Mesenchymal stem cell (in vitro differentiated cells and primary cell): ENCODE data around the gene APP.

Experiments
- DNase-seq: peaks from one replicate; pipeline ENCODE4 v3.0.0-alpha.2; 2013
- H2AFZ ChIP-seq: one replicate; pipeline ENCODE4 v1.6.1; 2013; ENCODE audit warnings: low read depth, mild to moderate bottlenecking, control low read depth, inconsistent platforms, low read length, moderate library complexity
- H2AK5ac ChIP-seq: 2 replicates; pipeline ENCODE4 v1.6.1; 2013; ENCODE audit warnings: low read length, moderate library complexity, mild to moderate bottlenecking, inconsistent platforms; ENCODE audit not compliant: severe bottlenecking
- H2BK120ac ChIP-seq: one replicate; pipeline ENCODE4 v1.6.1; 2013; ENCODE audit warnings: low read depth, mild to moderate bottlenecking, inconsistent platforms, low read length, moderate library complexity
- H2BK12ac ChIP-seq, 2 experiments: one replicate each; pipeline ENCODE4 v1.6.1; 2013; ENCODE audit warnings: inconsistent platforms in 2 of 2, low read length in 2 of 2, mild to moderate bottlenecking in 2 of 2, moderate library complexity in 2 of 2, control low read depth in 1 of 2
- H2BK15ac ChIP-seq: one replicate; pipeline ENCODE4 v1.6.1; 2013; ENCODE audit warnings: mild to moderate bottlenecking, low read depth, inconsistent platforms; ENCODE audit not compliant: poor library complexity, severe bottlenecking
- H2BK5ac ChIP-seq: 2 replicates; pipeline ENCODE4 v1.6.1; 2013; ENCODE audit warnings: low read depth, mild to moderate bottlenecking, low read length, control low read depth, inconsistent platforms; ENCODE audit not compliant: poor library complexity, severe bottlenecking
- H3K14ac ChIP-seq, 2 experiments: one replicate each; pipeline ENCODE4 v1.6.1; 2013; ENCODE audit warnings: inconsistent platforms in 2 of 2, low read length in 2 of 2, control low read depth in 1 of 2, mild to moderate bottlenecking in 1 of 2, moderate library complexity in 1 of 2
- H3K18ac ChIP-seq, 2 experiments: one replicate each; pipeline ENCODE4 v1.6.1; 2013; ENCODE audit warnings: inconsistent platforms in 2 of 2, low read length in 2 of 2, control low read depth in 1 of 2, low read depth in 1 of 2, mild to moderate bottlenecking in 1 of 2
- H3K23ac ChIP-seq, 2 experiments: one replicate each; pipeline ENCODE4 v1.6.1; 2013; ENCODE audit warnings: inconsistent platforms in 2 of 2, low read length in 2 of 2, mild to moderate bottlenecking in 2 of 2, moderate library complexity in 2 of 2, control low read depth in 1 of 2
- H3K27ac ChIP-seq: 2 replicates; pipeline ENCODE4 v1.5.1; 2013; ENCODE audit warnings: mild to moderate bottlenecking, moderate library complexity, low read length, control low read depth, inconsistent platforms; ENCODE audit not compliant: poor library complexity, severe bottlenecking
- H3K27me3 ChIP-seq, 2 experiments: 2 replicates each; pipeline versions ENCODE4 v1.6.1 to v1.7.0; 2013; ENCODE audit warnings: low read length in 2 of 2, mild to moderate bottlenecking in 2 of 2, moderate library complexity in 2 of 2, control low read depth in 1 of 2, inconsistent platforms in 1 of 2; ENCODE audit not compliant: control insufficient read depth in 1 of 2, insufficient read depth in 1 of 2
- H3K36me3 ChIP-seq, 2 experiments: 2 replicates each; pipeline versions ENCODE4 v1.6.1 to v1.7.0; 2013; ENCODE audit warnings: low read length in 2 of 2, control low read depth in 1 of 2, inconsistent platforms in 1 of 2, low read depth in 1 of 2, mild to moderate bottlenecking in 1 of 2; ENCODE audit not compliant: insufficient read depth in 2 of 2, control insufficient read depth in 1 of 2
- H3K4ac ChIP-seq, 2 experiments: one replicate each; pipeline ENCODE4 v1.6.1; 2013; ENCODE audit warnings: inconsistent platforms in 2 of 2, low read length in 2 of 2, mild to moderate bottlenecking in 2 of 2, moderate library complexity in 2 of 2, control low read depth in 1 of 2, low read depth in 1 of 2
- H3K4me1 ChIP-seq: 2 replicates; pipeline ENCODE4 v1.6.1; 2013; ENCODE audit warnings: low read depth, low read length, control low read depth; ENCODE audit not compliant: control insufficient read depth, insufficient read depth
- H3K4me2 ChIP-seq: 2 replicates; pipeline ENCODE4 v1.6.1; 2013; ENCODE audit warnings: low read length, mild to moderate bottlenecking, inconsistent platforms; ENCODE audit not compliant: poor library complexity, severe bottlenecking
- H3K4me3 ChIP-seq, 2 experiments: 2 replicates each; pipeline versions ENCODE4 v1.5.1 to v1.7.0; 2013; ENCODE audit warnings: low read length in 2 of 2, mild to moderate bottlenecking in 2 of 2, control low read depth in 1 of 2, low read depth in 1 of 2; ENCODE audit not compliant: insufficient read depth in 1 of 2
- H3K79me1 ChIP-seq: replicated peaks from 2 replicates; pipeline ENCODE4 v1.6.1; 2013; ENCODE audit warnings: mild to moderate bottlenecking, control low read depth, low read length, inconsistent platforms; ENCODE audit not compliant: poor library complexity, severe bottlenecking
- H3K9ac ChIP-seq: 2 replicates; pipeline ENCODE4 v1.7.0; 2013; ENCODE audit warnings: mild to moderate bottlenecking, low read length, moderate library complexity
- H3K9me3 ChIP-seq: 2 replicates; pipeline ENCODE4 v1.7.0; 2013; ENCODE audit warnings: mild to moderate bottlenecking, low read length; ENCODE audit not compliant: control insufficient read depth
- H4K8ac ChIP-seq: one replicate; pipeline ENCODE4 v1.6.1; 2013; ENCODE audit warnings: inconsistent platforms, mild to moderate bottlenecking, low read length, moderate library complexity
- H4K91ac ChIP-seq: one replicate; pipeline ENCODE4 v1.6.1; 2013; ENCODE audit warnings: mild to moderate bottlenecking, low read length, inconsistent platforms
- WGBS: methylation state at CpG from one replicate; pipeline ENCODE4 v1.1.7; 2013; ENCODE audit warnings: mixed read lengths; 5-methylcytosine and 5-hydroxymethylcytosine counted together

The APP gene

GRCh38 chr21:26107429-26107828 lies 63.1 kb downstream of the APP start:
- no peak for DNase-seq
- Histone ChIP-seq H3K14ac (no peak overlapping the region), H3K4me3 (no peak overlapping the region), H3K18ac (no peak overlapping the region), H3K4me1 (no peaks in the 10 kb centered on the region), H3K4ac (no peak overlapping the region), H2BK12ac (no peak overlapping the region), H2BK120ac (no peak overlapping the region), H2AFZ (no peak overlapping the region), H3K9ac (no peak overlapping the region), H2BK5ac (no peak overlapping the region), H4K91ac (no peak overlapping the region), H4K8ac (no peak overlapping the region), H2AK5ac (no peak overlapping the region), H3K79me1 (peaks cover 24% of the 10 kb centered on the region), H2BK15ac (no peak overlapping the region), H3K36me3 (peaks cover 25 to 75% of the 10 kb centered on the region in 2 experiments), H3K27me3 (no peaks in the 10 kb centered on the region), H3K27ac (no peak overlapping the region), H3K9me3 (no peaks in the 10 kb centered on the region), H3K23ac (no peak overlapping the region), H3K4me2 (no peak overlapping the region)
- 87% methylated on average over 4 of the region's 4 CpGs for WGBS

- H3K14ac ChIP-seq, result no peak overlapping the region
- H3K23ac ChIP-seq, result no peak overlapping the region
- no peak overlapping the region for H2BK5ac ChIP-seq
- H2BK15ac ChIP-seq, result no peak overlapping the region
- H3K9ac ChIP-seq, result no peak overlapping the region
- peaks cover 24% of the 10 kb centered on the region for H3K79me1 ChIP-seq
- no peaks in the 10 kb centered on the region for H3K4me1 ChIP-seq
- no peak overlapping the region for H2AFZ ChIP-seq
- H3K9me3 ChIP-seq, result no peaks in the 10 kb centered on the region
- no peak overlapping the region for H3K18ac ChIP-seq
- no peak overlapping the region for H4K91ac ChIP-seq
- no peak overlapping the region for H2AK5ac ChIP-seq
- DNase-seq, result no peak
- H3K27me3 ChIP-seq, result no peaks in the 10 kb centered on the region
- H3K27ac ChIP-seq, result no peak overlapping the region
- no peak overlapping the region for H3K4me3 ChIP-seq
- H3K4ac ChIP-seq, result no peak overlapping the region
- H3K4me2 ChIP-seq, result no peak overlapping the region
- H2BK12ac ChIP-seq, result no peak overlapping the region
- H2BK120ac ChIP-seq, result no peak overlapping the region
- H4K8ac ChIP-seq, result no peak overlapping the region
- peaks cover 25 to 70% of the 10 kb centered on the region in 2 experiments for H3K36me3 ChIP-seq
- 85% methylated on average over 7 of the region's 7 CpGs for WGBS
These were observed 64.0 kb downstream of the APP start for GRCh38 chr21:26106562-26106961.

GRCh38 chr21:26105819-26106218 lies 64.8 kb downstream of the APP start:
- H3K4me3 ChIP-seq, result no peak overlapping the region
- H2AK5ac ChIP-seq, result no peak overlapping the region
- peaks cover 21 to 63% of the 10 kb centered on the region in 2 experiments for H3K36me3 ChIP-seq
- H2AFZ ChIP-seq, result no peak overlapping the region
- no peak overlapping the region for H3K4me2 ChIP-seq
- H3K14ac ChIP-seq, result no peak overlapping the region
- H3K23ac ChIP-seq, result no peak overlapping the region
- H2BK15ac ChIP-seq, result no peak overlapping the region
- no peak overlapping the region for H3K4ac ChIP-seq
- H3K9me3 ChIP-seq, result no peaks in the 10 kb centered on the region
- H4K91ac ChIP-seq, result no peak overlapping the region
- H4K8ac ChIP-seq, result no peak overlapping the region
- H3K4me1 ChIP-seq, result no peaks in the 10 kb centered on the region
- no peak overlapping the region for H2BK5ac ChIP-seq
- H3K79me1 ChIP-seq, result peaks cover 21% of the 10 kb centered on the region
- H2BK120ac ChIP-seq, result no peak overlapping the region
- H3K18ac ChIP-seq, result no peak overlapping the region
- H3K27ac ChIP-seq, result no peak overlapping the region
- no peak for DNase-seq
- no peaks in the 10 kb centered on the region for H3K27me3 ChIP-seq
- WGBS, result 91% methylated on average over 5 of the region's 5 CpGs
- H3K9ac ChIP-seq, result no peak overlapping the region
- no peak overlapping the region for H2BK12ac ChIP-seq

GRCh38 chr21:26100573-26100972 lies 70.0 kb downstream of the APP start:
- H3K9me3 ChIP-seq, result no peaks in the 10 kb centered on the region
- no peak overlapping the region for H3K4ac ChIP-seq
- H2AK5ac ChIP-seq, result no peak overlapping the region
- no peak overlapping the region for H2BK120ac ChIP-seq
- H3K4me2 ChIP-seq, result no peak overlapping the region
- DNase-seq, result no peak
- no peak overlapping the region for H2BK12ac ChIP-seq
- no peak overlapping the region for H4K8ac ChIP-seq
- no peak overlapping the region for H3K23ac ChIP-seq
- no peak overlapping the region for H3K4me3 ChIP-seq
- no peak overlapping the region for H3K14ac ChIP-seq
- H3K27me3 ChIP-seq, result no peaks in the 10 kb centered on the region
- H3K79me1 ChIP-seq, result peaks cover 16% of the 10 kb centered on the region
- no peaks in the 10 kb centered on the region for H3K4me1 ChIP-seq
- H2AFZ ChIP-seq, result no peak overlapping the region
- H4K91ac ChIP-seq, result no peak overlapping the region
- no peak overlapping the region for H3K9ac ChIP-seq
- H3K36me3 ChIP-seq, result peaks cover 7 to 24% of the 10 kb centered on the region in 2 experiments
- H2BK15ac ChIP-seq, result no peak overlapping the region
- no peak overlapping the region for H3K18ac ChIP-seq
- WGBS, result 94% methylated on average over 1 of the region's 2 CpGs
- H2BK5ac ChIP-seq, result no peak overlapping the region
- no peak overlapping the region for H3K27ac ChIP-seq
